ENCODE data around the gene ZIC5.
A peak's percentile ranks its signal among the peaks of the same experiment; 100 is the strongest.

ZIC5 gene

DNA sequence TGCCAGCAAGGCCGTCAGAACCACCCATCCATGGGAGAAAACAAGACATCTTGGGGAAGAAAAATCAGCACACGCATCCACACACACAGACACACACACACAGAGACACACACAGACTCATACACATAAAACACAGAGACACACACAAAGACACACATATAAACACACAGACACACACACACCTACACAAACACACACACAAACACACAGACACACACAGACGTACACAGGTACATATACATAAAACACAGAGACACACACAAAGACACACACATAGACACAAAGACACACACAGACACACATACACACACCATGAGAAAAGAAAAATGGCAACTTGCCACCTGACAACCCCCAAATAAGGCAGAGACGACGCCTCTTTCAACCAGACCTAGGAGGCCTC, 40.6 kb downstream of the ZIC5 start:
- no peak for DNase-seq (ENCODE audit: low spot score)

DNA sequence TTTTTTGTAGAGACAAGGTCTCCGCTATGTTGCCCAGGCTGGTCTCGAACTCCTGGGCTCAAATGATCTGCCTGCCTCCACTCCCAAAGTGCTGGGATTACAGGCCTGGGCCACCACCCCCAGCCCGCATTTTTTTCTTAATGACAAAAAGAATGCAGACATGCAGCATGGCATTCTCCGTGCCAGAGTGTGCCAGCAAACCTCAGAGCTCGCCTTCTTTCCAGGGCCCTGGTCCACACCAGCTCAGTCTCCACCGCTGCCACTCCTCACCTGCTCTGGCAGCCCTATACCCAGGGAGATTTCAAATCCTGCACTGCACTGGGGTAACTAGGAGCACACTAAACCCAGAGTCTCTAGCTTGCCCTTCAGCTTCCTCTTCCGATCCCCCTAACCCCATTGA, 41.7 kb downstream of the ZIC5 start:
- no peak for DNase-seq (ENCODE audit: low spot score)

DNA sequence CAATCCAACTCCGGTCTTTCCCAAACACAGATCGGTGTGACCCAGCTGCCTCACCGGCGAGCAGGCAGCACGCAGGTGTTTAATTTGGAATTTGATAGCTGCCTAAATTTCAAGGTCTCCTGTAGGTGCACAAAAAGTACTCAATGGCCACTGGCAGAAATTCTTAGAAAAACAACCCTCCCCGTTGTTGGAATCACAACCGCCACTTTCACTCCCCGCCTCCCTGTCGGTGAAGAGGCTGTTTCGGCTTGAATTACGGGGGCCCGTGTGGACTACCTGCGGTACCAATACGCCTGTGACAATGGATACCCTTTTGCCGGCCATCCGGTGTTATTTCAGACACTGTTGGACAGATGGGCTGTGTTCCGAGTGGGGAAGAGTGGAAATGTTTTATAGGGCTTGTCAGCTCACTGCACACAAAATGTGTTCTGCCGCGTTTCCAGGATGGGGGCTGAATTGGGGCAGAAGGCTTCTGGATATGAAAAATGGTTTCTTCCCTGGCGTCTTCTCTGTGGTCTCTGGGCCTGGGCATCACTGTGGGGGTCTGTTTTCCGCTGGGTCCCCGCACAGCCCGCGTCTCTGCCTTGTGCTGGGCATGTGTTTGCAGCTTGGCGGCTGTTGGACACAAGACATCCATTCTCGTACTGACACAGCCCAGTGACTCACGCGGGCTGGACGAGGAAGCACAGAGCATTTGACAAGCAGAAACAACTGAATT, 45.4 kb downstream of the ZIC5 start:
- DNase-seq (ENCODE audit: low spot score) = peak; percentile 34

DNA sequence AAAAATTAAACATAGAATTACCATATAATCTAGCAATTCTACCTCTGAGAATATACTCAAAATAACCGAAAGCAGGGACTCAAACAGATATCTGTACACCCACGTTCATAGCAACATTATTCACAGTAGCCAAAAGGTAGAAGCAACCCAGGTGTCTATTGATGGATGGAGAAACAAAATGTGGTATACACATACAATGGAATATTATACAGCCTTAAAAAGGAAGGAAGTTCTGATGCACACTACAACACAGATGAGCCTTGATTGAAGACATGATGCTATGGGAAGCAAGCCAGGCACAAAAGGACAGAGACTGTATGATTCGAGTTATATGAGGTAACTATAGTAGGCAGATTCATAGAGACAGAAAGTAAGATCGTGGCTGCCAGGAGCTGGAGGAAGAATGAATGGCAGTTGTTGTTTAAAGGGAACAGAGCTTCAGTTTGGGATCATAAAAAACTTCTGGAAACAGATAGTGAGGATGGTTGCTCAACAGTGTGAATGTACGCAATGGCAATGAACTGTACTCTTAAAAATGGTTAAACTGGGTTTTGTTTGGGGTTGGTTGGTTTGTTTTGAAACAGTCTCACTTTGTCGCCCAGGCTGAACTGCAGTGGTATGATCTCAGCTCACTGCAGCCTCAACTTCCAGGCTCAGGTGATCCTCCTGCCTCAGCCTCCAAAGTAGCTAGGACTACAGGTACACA, 47.5 kb downstream of the ZIC5 start:
- DNase-seq (ENCODE audit: low spot score) = no peak

DNA sequence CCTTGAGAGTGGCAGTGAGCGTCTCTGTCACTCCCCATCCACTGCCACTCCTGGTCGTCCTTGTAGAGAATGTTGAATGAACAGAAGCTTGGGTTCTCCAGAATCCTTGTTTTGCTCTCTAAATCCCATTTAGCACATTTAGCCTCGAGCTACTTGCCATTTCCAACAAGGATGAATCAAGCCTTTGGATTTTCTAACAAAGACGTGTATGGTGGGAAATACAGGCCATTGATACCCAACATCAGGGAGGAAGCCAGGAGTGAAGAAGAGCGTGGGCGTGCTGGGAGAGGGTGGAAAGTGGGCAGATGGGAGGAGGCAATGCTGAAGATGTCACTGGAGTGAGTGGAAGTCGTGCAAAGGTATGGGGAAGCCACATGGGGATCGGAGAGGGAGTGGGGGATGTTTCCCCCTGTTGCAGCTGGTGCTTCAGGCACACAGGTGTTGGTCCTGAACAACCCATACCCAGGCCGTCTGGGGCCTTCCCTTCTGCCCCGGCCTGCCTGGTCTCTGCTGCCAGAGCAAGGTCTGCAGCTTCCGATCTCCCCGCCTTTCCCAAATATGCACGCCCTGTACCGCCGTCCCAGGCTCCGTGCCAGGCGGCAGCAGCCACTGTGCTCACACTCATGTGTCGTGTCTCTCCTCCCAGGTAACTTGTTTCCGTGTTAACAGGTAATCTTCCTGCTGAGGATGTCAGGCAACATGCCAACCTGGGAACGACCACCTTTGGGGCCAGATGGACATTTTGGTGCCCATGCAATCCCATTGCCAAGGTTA, 48.7 kb downstream of the ZIC5 start:
- no peak for DNase-seq (ENCODE audit: low spot score)

DNA sequence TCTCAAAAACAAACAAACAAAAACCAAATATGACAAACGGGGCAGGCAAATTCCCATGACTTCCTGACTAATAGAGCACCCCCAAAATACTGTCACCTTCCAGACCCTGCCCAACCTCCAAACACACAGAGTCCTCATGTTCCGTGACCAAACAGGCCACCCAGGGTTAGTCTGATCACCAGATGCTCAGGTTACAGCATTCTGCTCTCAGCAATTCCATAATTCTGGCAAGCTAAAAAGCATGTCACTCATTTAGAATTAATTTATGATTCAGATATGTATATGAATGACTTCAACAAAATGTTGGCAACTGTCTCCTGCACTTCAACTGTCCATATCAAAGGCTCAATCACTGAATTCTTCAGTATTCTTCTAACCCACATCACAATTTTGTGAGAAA, 52.4 kb downstream of the ZIC5 start:
- no peak for DNase-seq (ENCODE audit: low spot score)

DNA sequence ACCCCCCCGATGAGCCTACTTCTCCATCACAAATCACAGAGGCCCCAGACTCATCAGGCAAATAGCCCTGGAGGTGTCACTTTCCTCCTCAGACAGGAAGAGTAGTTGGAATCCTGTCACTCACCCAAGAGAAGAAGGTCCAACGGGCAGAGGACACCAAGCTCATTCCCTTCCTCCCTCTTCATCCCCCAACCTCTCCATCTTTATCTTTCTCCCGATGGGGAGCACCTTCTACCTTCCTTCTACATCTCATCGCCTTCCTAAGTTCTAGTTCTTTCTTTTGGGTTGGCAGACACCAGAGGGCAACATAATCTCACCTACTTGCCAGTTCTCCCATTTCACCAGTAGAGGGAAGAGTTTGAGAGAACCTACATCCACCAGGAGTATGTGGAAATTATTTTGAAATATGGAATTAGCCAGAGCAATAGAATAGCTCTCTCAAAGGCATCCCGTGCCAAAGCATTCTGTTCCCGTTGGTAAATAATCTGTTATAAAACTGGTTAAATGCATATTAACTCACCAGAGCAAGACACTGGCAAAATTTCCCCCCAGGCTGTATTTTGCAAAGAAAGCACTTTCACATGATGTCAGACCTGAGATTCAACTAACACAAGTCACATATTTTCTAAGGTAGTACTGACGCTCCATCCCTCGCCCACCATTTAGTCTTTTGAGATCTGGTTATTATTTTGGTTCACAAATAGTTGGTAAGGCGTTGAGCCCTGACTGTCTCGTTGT, 55.0 kb downstream of the ZIC5 start:
- peak; percentile 79 for DNase-seq (ENCODE audit: low spot score)

DNA sequence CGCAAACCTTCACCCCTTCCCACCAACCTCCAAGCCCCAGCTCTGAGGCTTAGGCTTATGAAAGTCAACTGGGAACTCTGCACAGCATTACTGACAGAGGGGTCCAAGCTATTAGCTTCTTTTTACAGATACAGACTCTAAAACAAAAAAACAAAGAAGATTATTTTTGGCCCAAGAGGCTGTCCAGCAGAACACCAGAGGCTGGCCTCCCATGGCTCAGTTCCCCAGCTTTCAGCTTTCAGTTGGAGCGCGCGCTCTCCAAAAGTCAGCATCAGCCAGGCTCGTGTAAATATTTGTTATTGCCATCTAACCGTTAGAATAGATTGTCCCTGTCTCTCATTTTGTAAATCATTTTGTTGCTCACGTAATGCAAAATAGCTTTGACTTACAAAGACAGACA, 58.4 kb downstream of the ZIC5 start:
- no peak for DNase-seq (ENCODE audit: low spot score)

Measured in AG08396 (cell line).